Endothelial cell of umbilical vein (primary cell): ENCODE measurements around the gene ATP2B2. TPM values are rescaled to one million over a fixed set of nuclear protein-coding genes. Genes with fewer than 3 reads are reported as not detected.

ENCODE experiments used
- BruUV-seq: library from RNA; stranded (reverse); fragments of 400-500 nt; replicated peaks from 2 replicates; lab custom pipeline; 2021; lab: Mats Ljungman, UMichigan
- CTCF ChIA-PET: fragments of 300-600, 350-600 bp; sonication (Branson Sonifier 250); formaldehyde crosslinking; loops from one replicate; lab custom pipeline; 2021; ENCODE audit warnings: antibody characterized with exemption, inconsistent platforms; lab: Charles Lee
- POLR2A ChIA-PET: fragments of 300-600, 350-600 bp; sonication (Branson Sonifier 250); formaldehyde crosslinking; loops from one replicate; lab custom pipeline; 2021; ENCODE audit warnings: antibody characterized with exemption, inconsistent platforms; lab: Charles Lee
- DNase-seq: peaks from one replicate; pipeline ENCODE4 v3.0.0-alpha.2; 2011; ENCODE audit warnings: low read depth, low spot score
- FAIRE-seq: peaks from 2 replicates; lab custom pipeline; 2011; peaks lifted over from hg19 to GRCh38; lab: Jason Lieb, UNC
- H2AFZ ChIP-seq: 2 replicates; pipeline ENCODE4 v1.6.0; 2012; ENCODE audit warnings: low read depth, low read length, control low read depth, inconsistent platforms
- H3K27ac ChIP-seq: 2 replicates; pipeline ENCODE4 v1.5.1; 2011; ENCODE audit warnings: low read depth, mild to moderate bottlenecking, control low read depth, low read length, moderate library complexity; ENCODE audit not compliant: insufficient read depth
- H3K27me3 ChIP-seq, 2 experiments: 2 replicates each; pipeline versions ENCODE4 v1.6.0 to v1.6.1; 2011; ENCODE audit warnings: low read length in 2 of 2, mixed read lengths in 1 of 2; ENCODE audit not compliant: control insufficient read depth in 2 of 2, insufficient read depth in 2 of 2
- H3K36me3 ChIP-seq, 2 experiments: 2 replicates in 1 of 2; 3 replicates in 1 of 2; pipeline ENCODE4 v1.5.1; 2011; ENCODE audit warnings: low read length in 2 of 2, mild to moderate bottlenecking in 1 of 2, moderate library complexity in 1 of 2; ENCODE audit not compliant: control insufficient read depth in 2 of 2, insufficient read depth in 2 of 2; ENCODE audit errors: extremely low read depth in 1 of 2
- H3K4me1 ChIP-seq: 3 replicates; pipeline ENCODE4 v1.5.1; 2011; ENCODE audit warnings: mild to moderate bottlenecking, low read length; ENCODE audit not compliant: control insufficient read depth, insufficient read depth; ENCODE audit errors: extremely low read depth
- H3K4me2 ChIP-seq: 2 replicates; pipeline ENCODE4 v1.6.1; 2011; ENCODE audit warnings: low read length, control low read depth, mixed read lengths; ENCODE audit not compliant: insufficient read depth
- H3K4me3 ChIP-seq, 3 experiments: fragments of 200-600 bp in 1 of 3; sonication (generic), shearing (Covaris generic) in 1 of 3; replicated peaks in 1 of 3; 2 replicates each; pipeline ENCODE4 v1.5.1; 2011 to 2016; ENCODE audit warnings: control low read depth in 3 of 3, low read length in 3 of 3, mild to moderate bottlenecking in 2 of 3, inconsistent platforms in 1 of 3, low read depth in 1 of 3, moderate library complexity in 1 of 3; ENCODE audit not compliant: insufficient read depth in 1 of 3
- H3K79me2 ChIP-seq: 2 replicates; pipeline ENCODE4 v1.6.0; 2012; ENCODE audit warnings: low read length, inconsistent platforms; ENCODE audit not compliant: control insufficient read depth, insufficient read depth
- H3K9ac ChIP-seq: replicated peaks from 2 replicates; pipeline ENCODE3; 2011; ENCODE audit warnings: low read length, control low read depth; ENCODE audit not compliant: insufficient read depth; ENCODE audit errors: extremely low read depth
- H3K9me1 ChIP-seq: replicated peaks from 3 replicates; pipeline ENCODE4 v1.6.0; 2011; ENCODE audit warnings: mild to moderate bottlenecking, low read length; ENCODE audit not compliant: control insufficient read depth, insufficient read depth; ENCODE audit errors: extremely low read depth
- H3K9me3 ChIP-seq: replicated peaks from 2 replicates; pipeline ENCODE4 v1.5.1; 2012; ENCODE audit warnings: low read length, inconsistent platforms; ENCODE audit not compliant: control insufficient read depth, insufficient read depth
- H4K20me1 ChIP-seq: replicated peaks from 2 replicates; pipeline ENCODE3; 2011; ENCODE audit warnings: mild to moderate bottlenecking, low read length; ENCODE audit not compliant: control insufficient read depth, insufficient read depth; ENCODE audit errors: extremely low read depth
- EZH2 ChIP-seq: IDR thresholded peaks from 2 replicates; pipeline ENCODE4 v1.6.1; 2012; ENCODE audit warnings: borderline replicate concordance, low read depth, mild to moderate bottlenecking, moderate library complexity, low read length, inconsistent platforms; ENCODE audit not compliant: severe bottlenecking
- FOS ChIP-seq: IDR thresholded peaks from 2 replicates; pipeline ENCODE4 v1.6.1; 2011; ENCODE audit warnings: mild to moderate bottlenecking, low read length, moderate library complexity, borderline replicate concordance; ENCODE audit not compliant: insufficient read depth
- GATA2 ChIP-seq: IDR thresholded peaks from 2 replicates; pipeline ENCODE4 v1.7.0; 2011; ENCODE audit warnings: low read depth, mild to moderate bottlenecking, moderate library complexity, mixed read lengths, low read length; ENCODE audit not compliant: insufficient read length, insufficient read depth
- JUN ChIP-seq: IDR thresholded peaks from 2 replicates; pipeline ENCODE4 v1.6.1; 2011; ENCODE audit warnings: borderline replicate concordance, low read depth; ENCODE audit not compliant: insufficient read length, insufficient read depth
- MYC ChIP-seq: IDR thresholded peaks from one replicate; pipeline ENCODE4 v1.6.1; 2011; ENCODE audit warnings: mild to moderate bottlenecking, low read depth, low read length
- POLR2A ChIP-seq: IDR thresholded peaks from 2 replicates; pipeline ENCODE4 v1.6.1; 2012; ENCODE audit warnings: low read depth, mild to moderate bottlenecking, control low read depth, low read length
- POLR2AphosphoS5 ChIP-seq: IDR thresholded peaks from 2 replicates; pipeline ENCODE4 v1.6.1; 2012; ENCODE audit warnings: low read depth, mild to moderate bottlenecking, control low read depth, low read length, moderate library complexity; ENCODE audit not compliant: insufficient read depth
- dilution Hi-C: fragments of 300-500 bp; cut with MboI; formaldehyde crosslinking; loops from one replicate; pipeline ENCODE4 v1.15.0; 2019; ENCODE audit warnings: low sequenced_read_pairs; ENCODE audit not compliant: extremely low pct_ligation_motif_present
- intact Hi-C: fragments of 100-400 bp; cut with micrococcal nuclease; formaldehyde crosslinking; loops from one replicate; pipeline ENCODE4 v1.10.0; 2022
- polyA plus RNA-seq, 4 experiments: library from polyadenylated mRNA; depleted of rRNA in 3 of 4; stranded (reverse) in 3 of 4; unstranded in 1 of 4; fragments of >200 nt; gene quantifications; 2 replicates each; pipeline versions ENCODE4 v1.2.1 to v1.2.3, GENCODE V29; 2011 to 2012; ENCODE audit warnings: missing spikeins in 1 of 4
- total RNA-seq: library from RNA; stranded (reverse); gene quantifications from 2 replicates; pipeline ENCODE4 v1.2.3, GENCODE V29; 2021
- TF ChIP-seq, protein P1 (sequence below), 2 donors: IDR thresholded peaks; 1 replicate in 1 of 2; 2 replicates in 1 of 2; pipeline ENCODE4 v1.5.1; 2011; ENCODE audit warnings: low read length in 2 of 2, mild to moderate bottlenecking in 2 of 2, moderate library complexity in 2 of 2, control low read depth in 1 of 2, inconsistent platforms in 1 of 2, low read depth in 1 of 2; ENCODE audit not compliant: insufficient read depth in 1 of 2; ENCODE audit errors: extremely low read depth in 1 of 2
- TF ChIP-seq, protein P2 (sequence below): IDR thresholded peaks from 2 replicates; pipeline ENCODE4 v1.6.1; 2011; ENCODE audit not compliant: insufficient read depth, insufficient read length

The ATP2B2 gene
- total and polyA plus RNA-seq, 2 donors (not counting 3 experiments of a cell fraction or from before 2014, with no cell fraction given), result not detected

DNA sequence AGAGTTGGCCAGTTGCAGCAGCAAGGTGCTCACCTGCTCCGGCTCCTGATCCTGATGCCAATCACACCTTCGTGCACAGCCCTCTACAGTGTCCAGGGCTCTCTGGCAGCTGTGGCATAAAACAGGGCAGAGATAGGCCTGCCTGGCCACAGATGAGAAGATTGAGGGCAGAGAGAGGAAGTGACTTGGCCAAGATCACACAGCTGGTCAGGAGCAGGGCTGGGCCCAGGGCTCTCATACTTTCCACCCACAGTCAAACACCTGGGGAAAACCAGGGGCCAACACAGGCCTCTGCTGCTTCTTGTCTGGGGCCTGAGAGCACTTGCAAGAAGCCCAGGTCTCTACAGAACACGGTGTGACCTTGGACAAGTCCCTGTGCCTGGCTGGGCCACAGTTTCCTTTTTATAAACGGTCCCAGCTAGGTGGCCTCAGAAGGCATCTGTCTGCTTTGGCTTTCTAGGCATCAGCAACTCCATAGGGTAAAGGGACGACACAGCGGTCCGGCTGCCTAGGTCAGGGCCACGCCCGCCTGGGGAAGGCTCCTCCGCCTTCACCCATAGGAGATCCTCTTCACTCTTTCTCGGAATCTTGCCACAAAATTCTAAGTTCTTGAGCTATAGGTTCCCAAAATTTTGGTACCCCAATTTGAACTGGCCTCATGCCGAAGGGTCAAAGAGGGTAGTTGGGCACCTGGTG, 3.1 kb downstream of the ATP2B2 start:
- ChIA-PET POLR2A (no interaction called here), CTCF (no interaction called here)
- FAIRE-seq (no peak), DNase-seq (no peak)
- Histone ChIP-seq H3K4me3 (no peak overlapping the region), H3K9ac (no peak overlapping the region), H3K9me1 (no peaks in the 10 kb centered on the region), H2AFZ (no peak overlapping the region), H3K4me1 (no peaks in the 10 kb centered on the region), H3K79me2 (no peaks in the 10 kb centered on the region), H3K9me3 (no peaks in the 10 kb centered on the region), H3K36me3 (no peaks in the 10 kb centered on the region), H4K20me1 (no peaks in the 10 kb centered on the region), H3K27me3 (peaks cover 10 to 12% of the 10 kb centered on the region in 2 experiments), H3K4me2 (no peak overlapping the region), H3K27ac (no peak overlapping the region)
- BruUV-seq, result no TSS peak
- intact Hi-C loops, result no loop called here
- TF ChIP-seq, protein P1, sequence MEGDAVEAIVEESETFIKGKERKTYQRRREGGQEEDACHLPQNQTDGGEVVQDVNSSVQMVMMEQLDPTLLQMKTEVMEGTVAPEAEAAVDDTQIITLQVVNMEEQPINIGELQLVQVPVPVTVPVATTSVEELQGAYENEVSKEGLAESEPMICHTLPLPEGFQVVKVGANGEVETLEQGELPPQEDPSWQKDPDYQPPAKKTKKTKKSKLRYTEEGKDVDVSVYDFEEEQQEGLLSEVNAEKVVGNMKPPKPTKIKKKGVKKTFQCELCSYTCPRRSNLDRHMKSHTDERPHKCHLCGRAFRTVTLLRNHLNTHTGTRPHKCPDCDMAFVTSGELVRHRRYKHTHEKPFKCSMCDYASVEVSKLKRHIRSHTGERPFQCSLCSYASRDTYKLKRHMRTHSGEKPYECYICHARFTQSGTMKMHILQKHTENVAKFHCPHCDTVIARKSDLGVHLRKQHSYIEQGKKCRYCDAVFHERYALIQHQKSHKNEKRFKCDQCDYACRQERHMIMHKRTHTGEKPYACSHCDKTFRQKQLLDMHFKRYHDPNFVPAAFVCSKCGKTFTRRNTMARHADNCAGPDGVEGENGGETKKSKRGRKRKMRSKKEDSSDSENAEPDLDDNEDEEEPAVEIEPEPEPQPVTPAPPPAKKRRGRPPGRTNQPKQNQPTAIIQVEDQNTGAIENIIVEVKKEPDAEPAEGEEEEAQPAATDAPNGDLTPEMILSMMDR (IDR thresholded peaks at IDR 0.05; ENCODE audit: extremely low read depth in 1 of 2, insufficient read depth in 1 of 2, low read depth in 1 of 2, low read length in 2 of 2), result no peak
- TF ChIP-seq GATA2, result no peak
- TF ChIP-seq FOS, result no peak
- TF ChIP-seq POLR2AphosphoS5, result no peak
- TF ChIP-seq POLR2A, result no peak
- TF ChIP-seq JUN, result no peak
- TF ChIP-seq MYC, result no peak
- TF ChIP-seq, protein P2, sequence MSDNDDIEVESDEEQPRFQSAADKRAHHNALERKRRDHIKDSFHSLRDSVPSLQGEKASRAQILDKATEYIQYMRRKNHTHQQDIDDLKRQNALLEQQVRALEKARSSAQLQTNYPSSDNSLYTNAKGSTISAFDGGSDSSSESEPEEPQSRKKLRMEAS, result no peak
- no peak for TF ChIP-seq EZH2
- dilution Hi-C loops, result no loop called here
